Measurements from ENCODE around the gene NTMT1.

NTMT1 gene

GRCh38 chr9:129597355-129598088 lies 28.4 kb upstream of the NTMT1 start:
- DNase-seq = no peak

- DNase-seq = no peak
Observed at GRCh38 chr9:129598089-129598596, 27.8 kb upstream of the NTMT1 start.

GRCh38 chr9:129601082-129601674 lies 24.8 kb upstream of the NTMT1 start:
- DNase-seq = no peak

- DNase-seq = no peak
Observed at GRCh38 chr9:129602598-129603415, 23.2 kb upstream of the NTMT1 start.

GRCh38 chr9:129604056-129604765 lies 21.8 kb upstream of the NTMT1 start:
- no peak for DNase-seq

- no peak for DNase-seq
Observed at GRCh38 chr9:129604766-129605163, 21.2 kb upstream of the NTMT1 start.

GRCh38 chr9:129606161-129607026 lies 19.6 kb upstream of the NTMT1 start:
- no peak for DNase-seq

GRCh38 chr9:129607027-129607387 lies 19.0 kb upstream of the NTMT1 start:
- DNase-seq = no peak

GRCh38 chr9:129608561-129609481 lies 17.1 kb upstream of the NTMT1 start:
- no peak for DNase-seq

- DNase-seq = no peak
Observed at GRCh38 chr9:129609486-129610212, 16.3 kb upstream of the NTMT1 start.

- DNase-seq = no peak
Observed at GRCh38 chr9:129610213-129610472, 15.8 kb upstream of the NTMT1 start.

GRCh38 chr9:129610473-129611306 lies 15.3 kb upstream of the NTMT1 start:
- DNase-seq = peak; percentile 73

GRCh38 chr9:129611307-129611800 lies 14.6 kb upstream of the NTMT1 start:
- no peak for DNase-seq

- no peak for DNase-seq
Observed at GRCh38 chr9:129612123-129612522, 13.8 kb upstream of the NTMT1 start.

- DNase-seq = no peak
Observed at GRCh38 chr9:129612815-129613519, 13.0 kb upstream of the NTMT1 start.

GRCh38 chr9:129613520-129614175 lies 12.3 kb upstream of the NTMT1 start:
- DNase-seq = no peak

- no peak for DNase-seq
Observed at GRCh38 chr9:129614932-129615331, 11.0 kb upstream of the NTMT1 start.

Measured in stimulated activated CD4-positive, alpha-beta T cell treated with anti-CD3 and anti-CD28 coated beads, Interleukin-4, amount 100 ng/mL, for 1 hour (primary cell).